Measurements from ENCODE around the gene MFSD6. TPM values are rescaled to one million over a fixed set of nuclear protein-coding genes. Genes with fewer than 3 reads are reported as not detected.

The MFSD6 gene
- 10 to 100 TPM; 24.2 to 47.5 (median 42.0) TPM for total RNA-seq

DNA sequence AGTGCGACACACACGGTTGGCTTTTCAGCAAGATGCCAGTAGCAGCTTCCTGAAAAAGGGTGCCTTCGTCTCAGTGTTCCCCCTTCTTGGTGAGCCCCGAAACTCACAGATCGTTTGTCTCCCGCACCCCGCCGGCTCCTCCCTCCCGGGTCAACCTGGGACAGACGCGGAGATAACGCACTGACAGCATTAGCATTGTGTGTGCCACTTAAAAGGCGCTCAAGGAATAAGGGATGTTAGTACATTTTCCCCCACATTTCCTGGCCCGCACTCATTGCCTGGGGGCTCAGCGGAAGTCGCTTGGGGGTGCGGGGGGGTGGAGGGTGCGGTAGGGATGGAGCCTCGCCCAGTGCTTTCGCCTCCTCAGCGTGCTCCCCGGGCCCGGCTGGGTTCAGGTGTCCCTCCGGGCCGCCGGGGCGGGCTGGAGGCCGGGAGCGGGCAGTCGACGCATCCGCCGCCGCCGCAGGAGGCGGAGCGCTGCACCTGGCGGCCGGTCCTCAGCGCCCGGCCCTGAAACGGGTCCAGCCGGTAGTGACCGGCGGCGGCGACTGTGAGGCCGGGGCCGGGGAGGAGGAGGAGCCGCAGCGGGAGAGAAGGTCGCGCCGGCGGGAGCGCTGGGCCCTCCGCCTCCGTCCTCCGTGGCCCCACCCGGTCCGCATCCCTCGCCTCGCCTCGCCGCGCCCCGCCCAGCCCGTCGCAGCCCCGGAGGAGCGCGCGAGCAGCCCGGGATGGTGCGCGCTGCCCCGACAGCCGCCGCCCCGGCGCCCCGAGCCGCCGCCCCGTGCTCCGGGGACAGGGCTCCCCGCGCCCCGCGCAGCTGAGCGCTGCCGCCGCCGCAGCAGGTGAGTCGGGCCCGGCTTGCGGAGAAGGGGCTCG is at the start of gene MFSD6:
TSS of gene MFSD6 (plus strand) at position 694 of the 876 bp plus-strand sequence. CDS start 27,675 bp downstream, outside the sequence.
- TF ChIP-seq, protein P1, sequence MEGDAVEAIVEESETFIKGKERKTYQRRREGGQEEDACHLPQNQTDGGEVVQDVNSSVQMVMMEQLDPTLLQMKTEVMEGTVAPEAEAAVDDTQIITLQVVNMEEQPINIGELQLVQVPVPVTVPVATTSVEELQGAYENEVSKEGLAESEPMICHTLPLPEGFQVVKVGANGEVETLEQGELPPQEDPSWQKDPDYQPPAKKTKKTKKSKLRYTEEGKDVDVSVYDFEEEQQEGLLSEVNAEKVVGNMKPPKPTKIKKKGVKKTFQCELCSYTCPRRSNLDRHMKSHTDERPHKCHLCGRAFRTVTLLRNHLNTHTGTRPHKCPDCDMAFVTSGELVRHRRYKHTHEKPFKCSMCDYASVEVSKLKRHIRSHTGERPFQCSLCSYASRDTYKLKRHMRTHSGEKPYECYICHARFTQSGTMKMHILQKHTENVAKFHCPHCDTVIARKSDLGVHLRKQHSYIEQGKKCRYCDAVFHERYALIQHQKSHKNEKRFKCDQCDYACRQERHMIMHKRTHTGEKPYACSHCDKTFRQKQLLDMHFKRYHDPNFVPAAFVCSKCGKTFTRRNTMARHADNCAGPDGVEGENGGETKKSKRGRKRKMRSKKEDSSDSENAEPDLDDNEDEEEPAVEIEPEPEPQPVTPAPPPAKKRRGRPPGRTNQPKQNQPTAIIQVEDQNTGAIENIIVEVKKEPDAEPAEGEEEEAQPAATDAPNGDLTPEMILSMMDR (IDR thresholded peaks at IDR 0.05; ENCODE audit: low read depth) = no peak

DNA sequence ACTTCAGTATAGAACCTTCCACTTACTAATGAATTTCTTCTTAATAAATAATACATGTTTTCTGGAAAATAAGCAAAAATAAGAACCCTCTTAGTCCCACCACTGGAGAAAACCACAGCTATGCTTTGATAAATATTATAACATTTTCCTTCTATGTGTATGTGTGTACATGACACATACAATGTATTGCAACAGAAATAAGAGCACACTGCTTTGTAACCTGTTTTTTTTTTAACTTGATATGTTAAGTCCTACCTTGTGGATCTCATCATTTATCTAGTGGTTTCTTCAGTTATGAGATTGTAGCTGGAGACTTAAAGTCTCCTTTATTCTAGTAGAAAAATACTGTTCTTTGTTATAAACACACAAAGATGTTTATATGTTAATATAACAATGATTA is 47.6 kb upstream of the MFSD6 start:
- TF ChIP-seq, protein P1 (IDR thresholded peaks at IDR 0.05; ENCODE audit: low read depth) = no peak

GRCh38 chr2:190360965-190361364 is 47.2 kb upstream of the MFSD6 start:
- TF ChIP-seq, protein P1 (IDR thresholded peaks at IDR 0.05; ENCODE audit: low read depth) = no peak

GRCh38 chr2:190361572-190361971 is 46.6 kb upstream of the MFSD6 start:
- TF ChIP-seq, protein P1 (IDR thresholded peaks at IDR 0.05; ENCODE audit: low read depth) = no peak

GRCh38 chr2:190362894-190363293 is 45.3 kb upstream of the MFSD6 start:
- TF ChIP-seq, protein P1 (IDR thresholded peaks at IDR 0.05; ENCODE audit: low read depth) = no peak

GRCh38 chr2:190365499-190366204 is 42.5 kb upstream of the MFSD6 start:
- TF ChIP-seq, protein P1 (IDR thresholded peaks at IDR 0.05; ENCODE audit: low read depth) = no peak

DNA sequence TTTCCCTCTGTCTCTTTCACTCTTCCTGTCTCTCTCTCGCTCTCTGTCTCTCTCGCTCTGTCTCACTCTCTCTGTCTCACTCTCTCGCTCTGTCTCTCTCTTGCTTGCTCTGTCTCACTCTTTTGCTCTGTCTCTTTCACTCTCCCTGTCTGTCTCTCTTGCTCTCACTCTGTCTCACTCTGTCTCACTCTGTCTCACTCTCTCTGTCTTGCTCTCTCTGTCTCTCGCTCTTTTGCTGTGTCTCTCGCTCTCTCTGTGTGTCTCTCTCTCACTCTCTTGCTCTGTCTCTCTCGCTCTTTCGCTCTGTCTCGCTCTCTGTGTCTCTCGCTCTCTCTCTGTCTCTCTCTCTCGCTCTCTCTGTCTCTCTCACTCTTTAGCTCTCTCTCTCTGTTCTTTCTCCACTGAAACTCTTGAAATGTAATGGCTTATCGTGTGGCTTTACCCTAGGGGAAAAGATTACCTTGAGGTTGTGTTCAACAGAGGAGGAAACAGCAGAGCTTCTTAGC is 41.9 kb upstream of the MFSD6 start:
- TF ChIP-seq, protein P1 (IDR thresholded peaks at IDR 0.05; ENCODE audit: low read depth) = no peak

All from subcutaneous adipose tissue (tissue), 4 donors.